GM21576 (cell line): Measurements from ENCODE around the gene ACSL6.

Experiments used
- ATAC-seq: cut with Tn5 transposase; IDR thresholded peaks from one replicate; pipeline ENCODE4 v1.9.1; 2021; ENCODE audit warnings: mild to moderate bottlenecking, moderate library complexity; ENCODE audit not compliant: unreplicated experiment

The ACSL6 gene

GRCh38 chr5:132049093-132049492, 37.6 kb upstream of the ACSL6 start:
- ATAC-seq = no peak

- no peak for ATAC-seq
Observed at GRCh38 chr5:132046880-132047299, 35.4 kb upstream of the ACSL6 start.

GRCh38 chr5:132044207-132044606, 32.7 kb upstream of the ACSL6 start:
- no peak for ATAC-seq

GRCh38 chr5:132037353-132037752, 25.9 kb upstream of the ACSL6 start:
- no peak for ATAC-seq

- no peak for ATAC-seq
Observed at GRCh38 chr5:132033122-132033521, 21.7 kb upstream of the ACSL6 start.

- no peak for ATAC-seq
Observed at GRCh38 chr5:132032196-132032595, 20.7 kb upstream of the ACSL6 start.

GRCh38 chr5:132030610-132031009, 19.2 kb upstream of the ACSL6 start:
- no peak for ATAC-seq

GRCh38 chr5:132029609-132030330, 18.3 kb upstream of the ACSL6 start:
- no peak for ATAC-seq

GRCh38 chr5:132027027-132027426, 15.6 kb upstream of the ACSL6 start:
- ATAC-seq = peak; percentile 68

GRCh38 chr5:132026516-132027008, 15.1 kb upstream of the ACSL6 start:
- ATAC-seq = no peak

- no peak for ATAC-seq
Observed at GRCh38 chr5:132025403-132025971, 14.0 kb upstream of the ACSL6 start.

GRCh38 chr5:132024789-132025402, 13.4 kb upstream of the ACSL6 start:
- ATAC-seq = no peak

GRCh38 chr5:132024117-132024435, 12.6 kb upstream of the ACSL6 start:
- ATAC-seq = no peak

- ATAC-seq = no peak
Observed at GRCh38 chr5:132023258-132024116, 12.0 kb upstream of the ACSL6 start.

GRCh38 chr5:132022737-132023136, 11.3 kb upstream of the ACSL6 start:
- ATAC-seq = no peak

GRCh38 chr5:132021654-132022053, 10.2 kb upstream of the ACSL6 start:
- no peak for ATAC-seq

- ATAC-seq = no peak
Observed at GRCh38 chr5:132020568-132021339, 9.3 kb upstream of the ACSL6 start.

- peak; percentile 99 for ATAC-seq
Observed at GRCh38 chr5:132019857-132020555, 8.5 kb upstream of the ACSL6 start.

GRCh38 chr5:132019337-132019736, 7.9 kb upstream of the ACSL6 start:
- no peak for ATAC-seq
